ENCODE measurements around the gene ERGIC1. TPM values are rescaled to one million over a fixed set of nuclear protein-coding genes. Genes with fewer than 3 reads are reported as not detected.

Gene ERGIC1
- total RNA-seq, 4 donors from 2014 or later: 113 to 180 (median 143) TPM

- DNase-seq: no peak
- no peaks in the 10 kb centered on the region for H3K9me3 ChIP-seq
- H3K4me3 ChIP-seq: no peak overlapping the region
- no peak for TF ChIP-seq CTCF (IDR thresholded peaks at IDR 0.05)
- TF ChIP-seq POLR2A (IDR thresholded peaks at IDR 0.05): no peak
- no peaks in the 10 kb centered on the region for H3K4me1 ChIP-seq
- H3K36me3 ChIP-seq: peaks cover 0 to 90% (median 0%) of the 10 kb centered on the region in 3 donors
- no peak overlapping the region for H3K27ac ChIP-seq
- H3K27me3 ChIP-seq: no peaks in the 10 kb centered on the region
Observed at GRCh38 chr5:172915514-172915913, 81.5 kb downstream of the ERGIC1 start.

GRCh38 chr5:172918421-172919371 lies 84.6 kb downstream of the ERGIC1 start:
- DNase-seq: no peak
- Histone ChIP-seq H3K4me3 (no peak overlapping the region), H3K27me3 (no peaks in the 10 kb centered on the region), H3K9me3 (no peaks in the 10 kb centered on the region), H3K27ac (peak overlapping the region in 1 of 4 donors; percentile 40), H3K36me3 (peaks cover 0 to 77% (median 0%) of the 10 kb centered on the region in 3 donors), H3K4me1 (no peaks in the 10 kb centered on the region)
- TF ChIP-seq POLR2A (IDR thresholded peaks at IDR 0.05): no peak
- TF ChIP-seq CTCF (IDR thresholded peaks at IDR 0.05): no peak

GRCh38 chr5:172919525-172920446 lies 85.7 kb downstream of the ERGIC1 start:
- H3K27me3 ChIP-seq: no peaks in the 10 kb centered on the region
- peaks cover 0 to 77% (median 0%) of the 10 kb centered on the region in 3 donors for H3K36me3 ChIP-seq
- DNase-seq: no peak
- TF ChIP-seq CTCF (IDR thresholded peaks at IDR 0.05) (no peak), POLR2A (IDR thresholded peaks at IDR 0.05) (no peak)
- no peak overlapping the region for H3K4me3 ChIP-seq
- H3K27ac ChIP-seq: peak overlapping the region in 1 of 4 donors; percentile 40
- no peaks in the 10 kb centered on the region for H3K4me1 ChIP-seq
- no peaks in the 10 kb centered on the region for H3K9me3 ChIP-seq

GRCh38 chr5:172920447-172920849 lies 86.4 kb downstream of the ERGIC1 start:
- H3K27me3 ChIP-seq: no peaks in the 10 kb centered on the region
- DNase-seq: no peak
- H3K4me3 ChIP-seq: no peak overlapping the region
- no peaks in the 10 kb centered on the region for H3K9me3 ChIP-seq
- H3K27ac ChIP-seq: peak overlapping the region in 1 of 4 donors; percentile 55
- TF ChIP-seq POLR2A (IDR thresholded peaks at IDR 0.05): no peak
- H3K4me1 ChIP-seq: no peaks in the 10 kb centered on the region
- H3K36me3 ChIP-seq: peaks cover 0 to 74% (median 0%) of the 10 kb centered on the region in 3 donors

GRCh38 chr5:172920995-172921394 lies 86.9 kb downstream of the ERGIC1 start:
- Histone ChIP-seq H3K4me3 (no peak overlapping the region), H3K27ac (peak overlapping the region in 1 of 4 donors; percentile 55), H3K4me1 (no peaks in the 10 kb centered on the region), H3K27me3 (no peaks in the 10 kb centered on the region), H3K9me3 (no peaks in the 10 kb centered on the region), H3K36me3 (peaks cover 0 to 72% (median 0%) of the 10 kb centered on the region in 3 donors)
- no peak for TF ChIP-seq CTCF (IDR thresholded peaks at IDR 0.05)
- TF ChIP-seq POLR2A (IDR thresholded peaks at IDR 0.05): no peak
- no peak for DNase-seq
